Lower lobe of right lung (tissue), 2 donors: ENCODE data around the gene OR5B2. TPM values are rescaled to one million over a fixed set of nuclear protein-coding genes. Genes with fewer than 3 reads are reported as not detected.

Experiments
- ATAC-seq, 2 donors: fragments of 200-7000 bp; cut with Tn5 transposase; one replicate each; pipeline ENCODE4 v1.9.1; 2020 to 2022; ENCODE audit warnings: mild to moderate bottlenecking in 2 of 2, moderate library complexity in 2 of 2
- DNase-seq: peaks from one replicate; pipeline ENCODE4 v3.0.0-alpha.2; 2020
- H3K27ac ChIP-seq: fragments of 200-600 bp; one replicate; pipeline ENCODE4 v1.8.0; 2022
- H3K27me3 ChIP-seq: fragments of 200-600 bp; one replicate; pipeline ENCODE4 v1.8.0; 2022; ENCODE audit warnings: low read depth
- H3K36me3 ChIP-seq: fragments of 200-600 bp; one replicate; pipeline ENCODE4 v1.8.0; 2022; ENCODE audit warnings: mild to moderate bottlenecking
- H3K4me1 ChIP-seq: fragments of 200-600 bp; one replicate; pipeline ENCODE4 v1.8.0; 2022
- H3K4me3 ChIP-seq: fragments of 200-600 bp; one replicate; pipeline ENCODE4 v1.8.0; 2022; ENCODE audit warnings: mild to moderate bottlenecking
- H3K9me3 ChIP-seq: fragments of 200-600 bp; one replicate; pipeline ENCODE4 v1.8.0; 2022
- CTCF ChIP-seq: fragments of 200-600 bp; IDR thresholded peaks from one replicate; pipeline ENCODE4 v1.8.0; 2022; ENCODE audit warnings: antibody characterized with exemption, mild to moderate bottlenecking
- intact Hi-C: fragments of 100-400 bp; cut with DNase I; formaldehyde crosslinking; loops from one replicate; pipeline ENCODE4 v1.11.0; 2022
- long read RNA-seq: library from polyadenylated mRNA; unstranded; transcript quantifications from one replicate; pipeline ENCODE4 v2.0.0, GENCODE V29; 2021
- total RNA-seq: library from RNA; stranded (reverse); fragmentation: NEBNext Ultra II Directional; extraction: Animal tissue kit (Norgen Biotek cat#: 25700); gene quantifications from one replicate; pipeline ENCODE4 v1.2.1, GENCODE V29; 2021
- donor health status: DM: no; HTN: yes; CAD: no; lungs with severe emphysema.

Gene OR5B2
- not detected for total RNA-seq
- long read RNA-seq: 0 reads

GRCh38 chr11:58428021-58428420 lies at the start of gene OR5B2:
Gene OR5B2, minus strand, starts transcription at chr11:58428121. Its CDS starts 4,860 bp downstream, at chr11:58423261.
- DNase-seq: no peak
- Histone ChIP-seq H3K27ac (no peak within 1 kb of the TSS), H3K4me1 (no peaks in the 10 kb centered on the region), H3K9me3 (no peaks in the 10 kb centered on the region), H3K36me3 (no peaks in the 10 kb centered on the region), H3K4me3 (no peak within 1 kb of the TSS), H3K27me3 (no peaks in the 10 kb centered on the region)
- intact Hi-C loops: no loop called here
- no peak for TF ChIP-seq CTCF
- ATAC-seq: no peak

GRCh38 chr11:58471892-58472291 lies 44.0 kb upstream of the OR5B2 start:
- no peak for TF ChIP-seq CTCF
- Histone ChIP-seq H3K4me3 (no peak overlapping the region), H3K27me3 (no peaks in the 10 kb centered on the region), H3K9me3 (peaks cover 18% of the 10 kb centered on the region), H3K36me3 (no peaks in the 10 kb centered on the region), H3K4me1 (no peaks in the 10 kb centered on the region), H3K27ac (no peak overlapping the region)
- intact Hi-C loops: no loop called here
- ATAC-seq (no peak), DNase-seq (no peak)

DNA sequence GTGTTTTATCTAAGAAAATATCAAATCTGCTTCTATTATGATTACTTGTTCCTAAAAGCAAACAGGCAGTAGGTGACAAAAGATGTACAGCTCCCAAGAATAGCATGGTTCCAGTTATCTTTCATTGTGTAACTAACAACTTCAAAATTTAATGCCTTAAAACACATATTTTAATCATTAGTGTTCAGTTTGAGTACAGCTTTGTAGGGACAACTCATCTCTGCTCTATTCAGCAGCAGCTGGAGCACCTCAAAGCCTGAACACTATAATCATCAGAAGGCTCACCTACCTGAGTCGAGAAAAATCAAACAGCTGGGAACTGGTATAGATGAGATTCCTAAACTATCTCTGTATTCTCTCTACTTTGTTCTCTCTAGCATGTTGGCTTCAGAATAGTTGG lies 38.4 kb upstream of the OR5B2 start:
- intact Hi-C loops: no loop called here

GRCh38 chr11:58465690-58466089 lies 37.8 kb upstream of the OR5B2 start:
- H3K4me1 ChIP-seq: no peaks in the 10 kb centered on the region
- ATAC-seq: no peak

More for the DNA sequence above, 38.4 kb upstream of the OR5B2 start:
- Histone ChIP-seq H3K36me3 (no peaks in the 10 kb centered on the region), H3K27me3 (no peaks in the 10 kb centered on the region), H3K4me1 (no peaks in the 10 kb centered on the region), H3K4me3 (no peak overlapping the region), H3K27ac (no peak overlapping the region), H3K9me3 (peaks cover 8% of the 10 kb centered on the region)
- no peak for ATAC-seq
- no peak for TF ChIP-seq CTCF
- DNase-seq: no peak

DNA sequence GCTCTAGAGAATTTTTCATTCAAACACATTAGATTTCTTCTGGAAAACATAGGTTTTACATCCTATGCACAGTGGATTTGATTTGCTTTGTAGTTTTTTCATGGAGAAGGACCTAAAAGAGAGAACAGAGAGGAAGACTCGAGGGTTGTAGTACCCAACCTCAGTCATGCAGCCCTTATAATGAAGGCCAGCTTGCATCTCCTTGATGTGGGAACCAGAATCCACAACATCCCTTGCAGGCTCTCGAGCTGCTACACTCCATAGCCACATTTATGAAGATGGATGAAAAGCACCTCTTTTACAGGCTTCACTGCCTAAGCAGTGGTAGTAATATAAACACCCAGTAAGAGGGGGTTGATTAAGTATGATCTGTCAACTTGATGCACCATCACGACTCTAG lies 23.7 kb upstream of the OR5B2 start:
- H3K9me3 ChIP-seq: no peaks in the 10 kb centered on the region
- DNase-seq (no peak), ATAC-seq (no peak)
- H3K36me3 ChIP-seq: no peaks in the 10 kb centered on the region
- H3K4me1 ChIP-seq: no peaks in the 10 kb centered on the region
- no peaks in the 10 kb centered on the region for H3K27me3 ChIP-seq
- no peak overlapping the region for H3K27ac ChIP-seq
- intact Hi-C loops: no loop called here
- H3K4me3 ChIP-seq: no peak overlapping the region
- no peak for TF ChIP-seq CTCF

More at GRCh38 chr11:58465690-58466089, 37.8 kb upstream of the OR5B2 start:
- H3K36me3 ChIP-seq: no peaks in the 10 kb centered on the region
- no peaks in the 10 kb centered on the region for H3K27me3 ChIP-seq
- H3K4me3 ChIP-seq: no peak overlapping the region
- TF ChIP-seq CTCF: no peak
- intact Hi-C loops: no loop called here
- peaks cover 6% of the 10 kb centered on the region for H3K9me3 ChIP-seq
- no peak for DNase-seq
- no peak overlapping the region for H3K27ac ChIP-seq

DNA sequence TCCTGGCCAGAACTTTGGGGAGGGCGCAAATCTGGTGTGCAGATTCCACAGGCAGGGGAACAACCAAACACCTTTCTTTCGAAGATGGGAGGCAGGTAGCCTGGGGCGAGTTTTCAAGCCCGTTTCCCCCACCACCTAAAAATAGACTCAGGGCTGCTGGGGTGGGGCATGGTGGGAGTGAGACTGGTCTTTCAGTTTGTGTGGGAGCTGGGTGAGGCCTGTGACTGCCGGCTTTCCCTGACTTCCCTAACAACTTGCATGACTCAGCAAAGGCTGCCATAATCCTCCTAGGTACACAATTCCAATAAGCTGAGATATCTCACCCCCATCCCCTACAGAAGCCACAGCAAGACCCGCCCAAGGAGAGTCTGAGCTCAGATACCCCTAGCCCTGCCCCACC lies 18.4 kb upstream of the OR5B2 start:
- Histone ChIP-seq H3K27me3 (no peaks in the 10 kb centered on the region), H3K4me1 (no peaks in the 10 kb centered on the region), H3K9me3 (peaks cover 6% of the 10 kb centered on the region), H3K36me3 (no peaks in the 10 kb centered on the region), H3K27ac (no peak overlapping the region), H3K4me3 (no peak overlapping the region)
- no peak for DNase-seq
- TF ChIP-seq CTCF: no peak
- intact Hi-C loops: no loop called here
- ATAC-seq: no peak
